Naive thymus-derived CD4-positive, alpha-beta T cell (primary cell): ENCODE data around the gene SPC24. TPM values are rescaled to one million over a fixed set of nuclear protein-coding genes. Genes with fewer than 3 reads are reported as not detected.
"Not testable (repeated sequence)": the region's sequence is repeated elsewhere in the genome, so short reads cannot be mapped to it uniquely, and the experiment has no call there.

Experiments
- ATAC-seq: fragments of 150-1000 bp; cut with Tn5 transposase; 2 replicates; pipeline ENCODE4 v1.10.0; 2021; ENCODE audit warnings: mild to moderate bottlenecking, moderate library complexity
- CTCF ChIA-PET: fragments of 350-600 bp; sonication (Branson Sonifier 250); formaldehyde crosslinking; loops from one replicate; lab custom pipeline; 2021; ENCODE audit warnings: antibody characterized with exemption; lab: Charles Lee
- POLR2A ChIA-PET: fragments of 350-600 bp; sonication (Branson Sonifier 250); formaldehyde crosslinking; loops from one replicate; lab custom pipeline; 2021; ENCODE audit warnings: antibody characterized with exemption, inconsistent platforms; lab: Charles Lee
- DNase-seq, 9 donors: peaks; one replicate each; pipeline versions ENCODE4 v3.0.0 to v3.0.0-alpha.2; 2020 to 2022; ENCODE audit warnings: mixed read lengths in 1 of 9
- H3K27ac ChIP-seq: one replicate; pipeline ENCODE4 v1.7.0; 2013; ENCODE audit warnings: mild to moderate bottlenecking, low read depth, low read length, moderate library complexity
- H3K27me3 ChIP-seq, 2 donors: one replicate each; pipeline ENCODE4 v1.7.0; 2013; ENCODE audit warnings: low read length in 2 of 2, mild to moderate bottlenecking in 2 of 2, moderate library complexity in 2 of 2; ENCODE audit not compliant: control insufficient read depth in 2 of 2, insufficient read depth in 2 of 2
- H3K36me3 ChIP-seq, 3 experiments: 1 replicate in 2 of 3; 2 replicates in 1 of 3; pipeline ENCODE4 v1.7.0; 2013; ENCODE audit warnings: low read length in 3 of 3, mild to moderate bottlenecking in 3 of 3, moderate library complexity in 1 of 3; ENCODE audit not compliant: insufficient read depth in 3 of 3, control insufficient read depth in 2 of 3
- H3K4me1 ChIP-seq, 2 donors: one replicate each; pipeline ENCODE4 v1.7.0; 2013; ENCODE audit warnings: low read length in 2 of 2, mild to moderate bottlenecking in 2 of 2, moderate library complexity in 1 of 2; ENCODE audit not compliant: control insufficient read depth in 2 of 2, insufficient read depth in 2 of 2
- H3K4me3 ChIP-seq: 2 replicates; pipeline ENCODE4 v1.7.0; 2013; ENCODE audit warnings: mild to moderate bottlenecking, low read length
- H3K9me3 ChIP-seq, 3 experiments: 1 replicate in 2 of 3; 2 replicates in 1 of 3; pipeline ENCODE4 v1.7.0; 2013; ENCODE audit warnings: low read length in 3 of 3; ENCODE audit not compliant: control insufficient read depth in 2 of 3
- H3K27ac Mint-ChIP-seq, 9 donors: one replicate each; pipeline ENCODE4 v1.8.0; 2020 to 2022; ENCODE audit warnings: mixed read lengths in 9 of 9, mild to moderate bottlenecking in 8 of 9, moderate library complexity in 5 of 9, inconsistent platforms in 2 of 9
- H3K27me3 Mint-ChIP-seq, 5 donors: one replicate each; pipeline ENCODE4 v1.8.0; 2021 to 2022; ENCODE audit warnings: mixed read lengths in 5 of 5, mild to moderate bottlenecking in 1 of 5
- H3K36me3 Mint-ChIP-seq, 5 donors: one replicate each; pipeline ENCODE4 v1.8.0; 2020 to 2022; ENCODE audit warnings: mixed read lengths in 5 of 5, mild to moderate bottlenecking in 3 of 5, inconsistent platforms in 1 of 5
- H3K4me1 Mint-ChIP-seq, 7 donors: one replicate each; pipeline ENCODE4 v1.8.0; 2020 to 2022; ENCODE audit warnings: mixed read lengths in 7 of 7, mild to moderate bottlenecking in 3 of 7, inconsistent platforms in 1 of 7
- H3K4me3 Mint-ChIP-seq, 10 donors: one replicate each; pipeline ENCODE4 v1.8.0; 2020 to 2022; ENCODE audit warnings: mild to moderate bottlenecking in 10 of 10, mixed read lengths in 10 of 10, moderate library complexity in 6 of 10, inconsistent platforms in 2 of 10
- H3K9me3 Mint-ChIP-seq, 11 donors: one replicate each; pipeline ENCODE4 v1.8.0; 2020 to 2022; ENCODE audit warnings: mixed read lengths in 11 of 11, mild to moderate bottlenecking in 4 of 11, inconsistent platforms in 1 of 11, moderate library complexity in 1 of 11
- intact Hi-C, 2 donors: fragments of 100-400 bp; cut with micrococcal nuclease; formaldehyde crosslinking; loops; one replicate each; pipeline ENCODE4 v1.15.1; 2023
- polyA plus RNA-seq, 2 donors: library from polyadenylated mRNA; unstranded; fragments of 300-500 nt; fragmentation: Illumina TruSeq; gene quantifications; one replicate each; pipeline ENCODE4 v1.2.3, GENCODE V29; 2021
- total RNA-seq, 6 experiments: library from RNA in 5 of 6; stranded (reverse) in 5 of 6; gene quantifications; 1 replicate in 5 of 6; 2 replicates in 1 of 6; pipeline ENCODE4 v1.2.3 and lab custom pipeline; 2021 to 2026

Gene SPC24
- total and polyA plus RNA-seq, 7 experiments from 2014 or later: 0.33 to 45.4 (median 1.4) TPM; not detected in 1

DNA sequence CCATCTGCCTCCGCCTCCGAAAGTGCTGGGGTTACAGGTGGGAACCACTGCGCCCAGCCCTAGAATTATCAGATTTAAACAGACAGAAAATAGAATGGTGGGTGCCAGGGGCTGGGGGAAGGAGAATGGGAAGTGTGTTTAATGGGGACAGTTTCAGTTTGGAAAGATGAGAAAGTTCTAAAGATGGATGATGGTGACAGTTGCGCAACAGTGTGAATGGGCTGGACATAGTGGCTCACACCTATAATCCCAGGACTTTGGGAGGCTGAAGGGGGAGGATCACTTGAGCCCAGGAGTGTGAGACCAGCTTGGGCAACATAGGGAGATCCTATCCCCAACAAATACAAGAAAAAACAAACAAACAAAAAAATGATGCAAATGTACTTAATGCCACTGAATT is 25.9 kb upstream of the SPC24 start:
- Mint-ChIP-seq H3K27me3 (peaks cover 0 to 6% (median 0%) of the 10 kb centered on the region in 5 donors), H3K36me3 (no peaks in the 10 kb centered on the region), H3K4me1 (peaks cover 0 to 7% (median 0%) of the 10 kb centered on the region in 7 donors), H3K27ac (no peak overlapping the region), H3K9me3 (peaks cover 0 to 3% (median 0%) of the 10 kb centered on the region in 11 donors), H3K4me3 (no peak overlapping the region)
- Histone ChIP-seq H3K36me3 (no peaks in the 10 kb centered on the region), H3K9me3 (no peaks in the 10 kb centered on the region), H3K27me3 (no peaks in the 10 kb centered on the region), H3K4me1 (no peaks in the 10 kb centered on the region), H3K27ac (no peak overlapping the region), H3K4me3 (no peak overlapping the region)
- intact Hi-C loops: no loop called here
- ChIA-PET POLR2A (no interaction called here), CTCF (no interaction called here)
- ATAC-seq (no peak), DNase-seq (no peak)

GRCh38 chr19:11180975-11181374 is 25.4 kb upstream of the SPC24 start:
- H3K4me3 Mint-ChIP-seq, H3K9me3 ChIP-seq, DNase-seq, POLR2A ChIA-PET, H3K36me3 ChIP-seq, H3K4me1 Mint-ChIP-seq, H3K27ac ChIP-seq, H3K4me3 ChIP-seq, H3K27me3 ChIP-seq, CTCF ChIA-PET, H3K4me1 ChIP-seq, ATAC-seq, H3K27me3 Mint-ChIP-seq, H3K9me3 Mint-ChIP-seq, H3K36me3 Mint-ChIP-seq, intact Hi-C loops, H3K27ac Mint-ChIP-seq: not testable (repeated sequence)

- Mint-ChIP-seq H3K4me3 (no peak overlapping the region), H3K27ac (no peak overlapping the region), H3K9me3 (peaks cover 0 to 3% (median 0%) of the 10 kb centered on the region in 11 donors), H3K36me3 (no peaks in the 10 kb centered on the region), H3K4me1 (peaks cover 0 to 7% (median 0%) of the 10 kb centered on the region in 7 donors), H3K27me3 (peaks cover 0 to 6% (median 0%) of the 10 kb centered on the region in 5 donors)
- no peaks in the 10 kb centered on the region for H3K36me3 ChIP-seq
- DNase-seq: no peak
- H3K27ac ChIP-seq: no peak overlapping the region
- no peaks in the 10 kb centered on the region for H3K27me3 ChIP-seq
- no peaks in the 10 kb centered on the region for H3K9me3 ChIP-seq
- no peaks in the 10 kb centered on the region for H3K4me1 ChIP-seq
- CTCF ChIA-PET: no interaction called here
- no peak for ATAC-seq
- no peak overlapping the region for H3K4me3 ChIP-seq
- POLR2A ChIA-PET: no interaction called here
- intact Hi-C loops: no loop called here
Observed at GRCh38 chr19:11180346-11180745, 24.8 kb upstream of the SPC24 start.

DNA sequence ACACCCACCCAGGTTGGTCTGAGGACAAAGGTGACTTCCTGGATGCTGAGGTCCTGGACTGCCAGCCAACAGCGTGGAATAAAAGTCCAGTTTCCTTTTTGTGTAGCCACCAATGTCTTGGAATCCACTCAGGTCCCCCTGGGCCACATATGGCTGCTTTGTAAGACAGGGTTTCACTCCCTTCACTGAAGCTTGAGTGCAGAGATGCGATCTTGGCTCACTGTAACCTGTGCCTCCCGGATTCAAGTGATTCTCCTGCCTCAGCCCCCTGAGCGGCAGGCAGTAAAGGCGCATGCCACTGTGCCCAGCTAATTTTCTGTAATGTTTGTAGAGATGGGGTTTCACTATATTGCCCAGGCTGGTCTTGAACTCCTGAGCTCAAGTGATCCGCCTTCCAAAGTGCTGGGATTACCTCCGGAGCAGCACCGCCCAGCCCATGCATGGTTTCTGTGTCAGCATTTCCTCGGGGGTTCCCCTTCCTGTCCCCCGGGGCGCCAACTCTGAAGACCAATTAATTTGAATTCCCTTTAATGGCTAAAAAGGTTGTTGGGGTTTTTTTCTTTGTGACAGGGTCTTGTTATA is 24.2 kb upstream of the SPC24 start:
- no peaks in the 10 kb centered on the region for H3K36me3 ChIP-seq
- ATAC-seq (no peak), DNase-seq (no peak)
- POLR2A ChIA-PET: no interaction called here
- intact Hi-C loops: no loop called here
- H3K27me3 Mint-ChIP-seq: peaks cover 0 to 6% (median 0%) of the 10 kb centered on the region in 5 donors
- no peak overlapping the region for H3K4me3 Mint-ChIP-seq
- H3K9me3 ChIP-seq: no peaks in the 10 kb centered on the region
- H3K4me3 ChIP-seq: no peak overlapping the region
- H3K27me3 ChIP-seq: no peaks in the 10 kb centered on the region
- no peak overlapping the region for H3K27ac ChIP-seq
- H3K4me1 Mint-ChIP-seq: peaks cover 0 to 7% (median 0%) of the 10 kb centered on the region in 7 donors
- H3K27ac Mint-ChIP-seq: no peak overlapping the region
- H3K9me3 Mint-ChIP-seq: peaks cover 0 to 3% (median 0%) of the 10 kb centered on the region in 11 donors
- CTCF ChIA-PET: no interaction called here
- no peaks in the 10 kb centered on the region for H3K36me3 Mint-ChIP-seq
- no peaks in the 10 kb centered on the region for H3K4me1 ChIP-seq

DNA sequence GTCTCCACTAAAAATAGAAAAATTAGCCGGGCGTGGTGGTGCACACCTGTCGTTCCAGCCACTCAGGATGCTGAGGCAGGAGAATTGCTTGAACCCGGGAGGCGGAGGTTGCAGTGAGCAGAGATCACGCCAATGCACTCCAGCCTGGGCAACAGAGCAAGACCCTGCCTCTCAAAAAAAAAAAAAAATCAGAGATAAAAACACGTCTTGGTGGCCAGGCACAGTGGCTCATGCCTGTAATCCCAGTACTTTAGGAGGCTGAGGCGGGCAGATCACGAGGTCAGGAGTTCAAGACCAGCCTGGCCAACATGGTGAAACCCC is 23.5 kb upstream of the SPC24 start:
- H3K27ac Mint-ChIP-seq, H3K4me1 ChIP-seq, H3K9me3 ChIP-seq, H3K27ac ChIP-seq, DNase-seq, H3K4me3 ChIP-seq, POLR2A ChIA-PET, H3K36me3 Mint-ChIP-seq, H3K27me3 ChIP-seq, intact Hi-C loops, ATAC-seq, H3K4me3 Mint-ChIP-seq, H3K36me3 ChIP-seq, CTCF ChIA-PET, H3K4me1 Mint-ChIP-seq, H3K9me3 Mint-ChIP-seq, H3K27me3 Mint-ChIP-seq: not testable (repeated sequence)

GRCh38 chr19:11177592-11177991 is 22.0 kb upstream of the SPC24 start:
- intact Hi-C loops: no loop called here
- no peaks in the 10 kb centered on the region for H3K27me3 ChIP-seq
- DNase-seq (no peak), ATAC-seq (no peak)
- Mint-ChIP-seq H3K36me3 (no peaks in the 10 kb centered on the region), H3K4me1 (peaks cover 0 to 7% (median 0%) of the 10 kb centered on the region in 7 donors), H3K4me3 (no peak overlapping the region), H3K27me3 (peaks cover 0 to 4% (median 0%) of the 10 kb centered on the region in 5 donors), H3K27ac (peak overlapping the region in 1 of 9 donors; percentile 70), H3K9me3 (peaks cover 0 to 1% (median 0%) of the 10 kb centered on the region in 11 donors)
- ChIA-PET POLR2A (no interaction called here), CTCF (no interaction called here)
- H3K9me3 ChIP-seq: no peaks in the 10 kb centered on the region
- no peak overlapping the region for H3K4me3 ChIP-seq
- no peaks in the 10 kb centered on the region for H3K4me1 ChIP-seq
- no peaks in the 10 kb centered on the region for H3K36me3 ChIP-seq
- H3K27ac ChIP-seq: no peak overlapping the region

- no peak overlapping the region for H3K4me3 ChIP-seq
- peaks cover 0 to 1% (median 0%) of the 10 kb centered on the region in 11 donors for H3K9me3 Mint-ChIP-seq
- DNase-seq (no peak), ATAC-seq (no peak)
- POLR2A ChIA-PET: no interaction called here
- no peaks in the 10 kb centered on the region for H3K27me3 ChIP-seq
- no peak overlapping the region for H3K27ac ChIP-seq
- no peak overlapping the region for H3K4me3 Mint-ChIP-seq
- H3K4me1 ChIP-seq: no peaks in the 10 kb centered on the region
- intact Hi-C loops: no loop called here
- H3K27me3 Mint-ChIP-seq: peaks cover 0 to 4% (median 0%) of the 10 kb centered on the region in 5 donors
- H3K27ac Mint-ChIP-seq: no peak overlapping the region
- peaks cover 0 to 7% (median 0%) of the 10 kb centered on the region in 7 donors for H3K4me1 Mint-ChIP-seq
- CTCF ChIA-PET: no interaction called here
- H3K9me3 ChIP-seq: no peaks in the 10 kb centered on the region
- no peaks in the 10 kb centered on the region for H3K36me3 ChIP-seq
- no peaks in the 10 kb centered on the region for H3K36me3 Mint-ChIP-seq
Observed at GRCh38 chr19:11176466-11177193, 21.0 kb upstream of the SPC24 start.
